IMR-90 (cell line): ENCODE measurements around the gene RIMS4.

Source experiments
- CHD1 ChIP-seq: IDR thresholded peaks from 2 replicates; pipeline ENCODE4 v1.6.1; 2012; ENCODE audit warnings: low read depth, low read length, improper control_type of control experiment
- CTCF ChIP-seq: conservative IDR thresholded peaks from 2 replicates; pipeline ENCODE4 v1.5.1; 2012; ENCODE audit warnings: mild to moderate bottlenecking, low read depth, low read length, improper control_type of control experiment
- ELK1 ChIP-seq: fragments of 150-350 bp; IDR thresholded peaks from 2 replicates; pipeline ENCODE4 v1.6.1; 2016; ENCODE audit warnings: low read depth, mild to moderate bottlenecking, low read length, moderate library complexity, borderline replicate concordance
- FOS ChIP-seq: fragments of 150-350 bp; IDR thresholded peaks from 2 replicates; pipeline ENCODE4 v1.6.1; 2016; ENCODE audit warnings: low read depth, low read length
- MAZ ChIP-seq: IDR thresholded peaks from 2 replicates; pipeline ENCODE4 v1.6.1; 2012; ENCODE audit warnings: low read depth, mild to moderate bottlenecking, low read length, improper control_type of control experiment, moderate library complexity, borderline replicate concordance
- POLR2A ChIP-seq: IDR thresholded peaks from 2 replicates; pipeline ENCODE4 v1.6.1; 2012; ENCODE audit warnings: mild to moderate bottlenecking, low read depth, low read length
- RCOR1 ChIP-seq: IDR thresholded peaks from 2 replicates; pipeline ENCODE4 v1.6.1; 2012; ENCODE audit warnings: mild to moderate bottlenecking, low read length, improper control_type of control experiment; ENCODE audit not compliant: insufficient replicate concordance
- RFX5 ChIP-seq: IDR thresholded peaks from 2 replicates; pipeline ENCODE4 v1.8.0; 2012; ENCODE audit warnings: low read depth, mild to moderate bottlenecking, low read length, moderate library complexity
- SMC3 ChIP-seq: fragments of 150-350 bp; IDR thresholded peaks from 2 replicates; pipeline ENCODE4 v1.6.1; 2016; ENCODE audit warnings: low read depth, mild to moderate bottlenecking, antibody characterized with exemption, low read length, moderate library complexity
- USF2 ChIP-seq: fragments of 150-350 bp; IDR thresholded peaks from 2 replicates; pipeline ENCODE4 v1.6.1; 2017; ENCODE audit warnings: mild to moderate bottlenecking, antibody characterized with exemption, low read length, low read depth

- TF ChIP-seq SMC3 = no peak
- no peak for TF ChIP-seq CTCF
- TF ChIP-seq RCOR1 = no peak
- TF ChIP-seq POLR2A = no peak
- no peak for TF ChIP-seq CHD1
- TF ChIP-seq FOS = no peak
- no peak for TF ChIP-seq MAZ
- peak; percentile 93 for TF ChIP-seq USF2
- TF ChIP-seq RFX5 = no peak
- no peak for TF ChIP-seq ELK1
These were observed 74.0 kb downstream of the RIMS4 start for GRCh38 chr20:44736170-44737021.
